GM19239 (cell line): ENCODE data around the gene ZNF584.
"Not testable (repeated sequence)": the region's sequence is repeated elsewhere in the genome, so short reads cannot be mapped to it uniquely, and the experiment has no call there.

ENCODE experiments used
- DNase-seq: peaks from one replicate; pipeline ENCODE4 v3.0.0; 2011; ENCODE audit warnings: low spot score; ENCODE audit not compliant: insufficient read length
- FAIRE-seq: peaks from 2 replicates; lab custom pipeline; 2011; peaks lifted over from hg19 to GRCh38; lab: Jason Lieb, UNC

The ZNF584 gene

DNA sequence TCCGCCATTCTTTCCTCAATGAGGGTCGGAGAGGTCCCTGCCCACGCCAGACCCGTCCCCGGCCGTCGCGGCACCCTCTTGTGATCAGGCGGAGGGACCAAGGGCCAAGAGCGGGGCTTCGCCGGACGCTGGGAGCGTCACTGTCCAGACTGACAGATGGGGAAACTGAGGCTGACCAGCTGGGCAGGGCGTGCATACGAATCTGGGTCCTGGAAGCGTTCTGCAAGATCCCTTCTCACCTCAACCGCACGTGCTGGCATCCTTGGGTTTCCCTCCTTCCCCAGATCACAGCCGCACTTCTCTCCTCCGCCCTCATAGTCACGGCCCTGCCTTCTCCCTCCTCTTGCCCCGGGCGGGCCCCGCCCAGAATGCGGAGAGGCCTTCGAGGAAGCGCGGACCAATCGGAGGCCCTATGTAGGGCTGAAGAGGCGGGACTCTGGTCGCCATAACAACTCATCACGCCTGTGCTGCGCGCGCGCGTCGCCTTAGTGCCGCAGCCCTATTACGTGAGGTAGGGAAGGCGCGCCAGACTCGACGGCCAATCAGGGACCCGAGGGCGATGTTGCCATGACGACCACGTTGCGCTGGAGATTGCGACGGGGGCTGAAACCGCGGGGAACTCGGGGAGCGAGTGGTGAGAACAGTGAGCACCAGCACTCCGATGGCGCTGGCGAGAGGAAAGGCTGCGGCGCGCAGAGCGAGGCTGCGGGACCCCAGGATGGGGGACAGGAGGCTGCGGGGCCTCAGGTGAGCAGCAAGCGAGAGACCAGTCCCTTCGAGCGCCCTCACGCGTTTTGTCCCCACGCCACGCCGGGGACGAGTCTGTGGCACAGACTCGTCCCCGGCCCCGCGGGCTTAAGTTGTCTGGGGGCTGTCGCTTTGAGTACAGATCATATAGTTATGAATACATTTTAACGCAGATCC lies 7.3 kb upstream of the ZNF584 start:
- FAIRE-seq = peak; percentile 98
- DNase-seq = peak; percentile 100

- DNase-seq (no peak), FAIRE-seq (no peak)
Observed at GRCh38 chr19:58401840-58402421, 6.5 kb upstream of the ZNF584 start.

DNA sequence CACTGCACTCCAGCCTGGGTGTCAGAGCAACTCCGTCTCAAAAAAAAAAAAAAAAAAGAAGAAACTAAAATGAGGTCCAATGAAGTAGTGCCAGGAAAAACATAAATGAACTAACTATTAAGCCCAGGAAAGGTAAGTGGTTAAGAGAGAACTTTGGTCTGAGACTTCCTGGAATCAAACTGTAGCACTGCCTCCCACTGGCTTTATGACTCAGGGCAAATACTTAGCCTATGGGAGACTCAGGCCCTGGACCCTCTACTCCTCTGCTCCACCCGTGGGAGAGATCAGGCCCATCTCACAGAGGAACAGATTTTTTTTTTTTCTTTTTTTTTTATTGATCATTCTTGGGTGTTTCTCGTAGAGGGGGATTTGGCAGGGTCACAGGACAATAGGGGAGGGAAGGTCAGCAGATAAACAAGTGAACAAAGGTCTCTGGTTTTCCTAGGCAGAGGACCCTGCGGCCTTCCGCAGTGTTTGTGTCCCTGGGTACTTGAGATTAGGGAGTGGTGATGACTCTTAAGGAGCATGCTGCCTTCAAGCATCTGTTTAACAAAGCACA lies 4.5 kb upstream of the ZNF584 start:
- not testable (repeated sequence) for DNase-seq, FAIRE-seq

DNA sequence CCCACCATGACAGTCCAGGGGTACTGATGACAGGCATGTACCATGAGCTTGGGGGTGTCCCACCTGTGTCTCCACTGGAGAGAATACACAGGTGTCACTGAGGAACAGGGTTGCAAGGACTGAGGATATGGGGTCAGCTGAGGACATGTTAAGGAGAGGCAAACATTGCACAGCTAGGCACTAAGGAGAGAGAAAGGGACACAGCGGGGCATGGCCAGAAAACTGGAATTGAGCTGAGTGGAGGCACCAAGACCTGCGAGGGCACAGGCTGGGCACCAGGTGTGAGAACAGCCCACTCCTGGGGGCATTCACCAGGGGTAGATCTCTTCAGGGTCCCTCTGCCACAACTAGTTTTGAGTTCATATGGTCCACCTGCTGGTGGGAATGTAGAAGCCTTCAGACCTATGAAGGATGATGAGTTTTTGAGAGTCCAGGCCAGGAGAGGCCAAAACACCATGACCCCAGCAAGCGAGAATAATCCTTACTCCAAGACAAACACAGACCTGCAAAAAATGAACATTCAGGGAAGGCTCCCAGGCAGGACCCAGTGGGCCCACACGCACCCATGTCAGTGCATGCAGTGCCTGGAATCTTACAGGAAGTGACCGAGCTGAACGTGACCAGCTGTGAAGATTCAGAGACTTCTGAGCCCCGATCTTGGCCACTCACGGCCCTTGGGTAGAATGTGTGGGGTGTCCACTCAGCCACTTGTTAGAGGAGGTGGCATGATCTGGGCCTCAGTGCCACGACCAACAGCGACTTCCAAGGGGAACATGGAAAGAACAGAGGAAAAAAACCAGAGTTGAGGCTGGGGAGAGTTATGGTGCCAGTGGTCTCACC lies 1.4 kb upstream of the ZNF584 start:
- FAIRE-seq (no peak), DNase-seq (no peak)

GRCh38 chr19:58407658-58408151 lies 744 bp upstream of the ZNF584 start:
- DNase-seq = no peak
- no peak for FAIRE-seq

DNA sequence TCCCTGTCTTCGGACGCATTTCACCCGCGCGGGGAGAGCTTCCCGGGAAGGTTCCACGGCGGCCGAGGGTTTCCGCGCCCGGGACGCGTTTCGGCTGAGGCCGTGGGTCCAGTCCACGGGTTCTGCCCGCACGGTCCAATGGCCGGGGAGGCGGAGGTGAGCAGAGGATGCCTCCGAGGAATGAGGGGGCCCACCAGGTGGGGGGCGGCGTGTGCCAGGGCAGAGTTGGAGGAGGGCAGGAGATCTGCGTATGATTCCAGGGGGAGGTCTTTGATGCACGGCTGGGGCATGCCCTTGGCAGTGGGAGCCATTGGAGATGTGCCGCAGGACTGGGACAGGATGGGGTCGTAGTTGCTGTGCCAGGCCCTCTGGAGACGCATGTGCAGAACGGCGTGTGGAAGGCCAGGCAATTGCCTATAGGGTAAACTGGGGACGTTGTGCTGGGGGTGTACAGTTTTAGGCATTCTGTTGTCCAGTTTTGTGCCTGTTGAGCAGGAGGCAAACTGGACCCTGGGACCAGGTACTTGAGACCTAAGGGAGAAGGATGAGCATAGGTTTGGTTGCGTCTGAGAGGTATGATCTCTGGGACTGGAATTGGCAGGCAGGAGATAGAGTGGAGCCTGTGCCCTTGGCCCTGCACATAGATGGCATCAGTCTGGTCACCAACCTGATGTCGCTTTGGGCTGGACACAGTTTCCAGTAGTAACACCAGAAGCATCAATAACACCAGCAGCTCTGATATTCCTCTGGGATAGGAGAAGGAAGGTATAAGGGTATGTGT lies 751 bp downstream of the ZNF584 start:
- no peak for DNase-seq
- FAIRE-seq = no peak

DNA sequence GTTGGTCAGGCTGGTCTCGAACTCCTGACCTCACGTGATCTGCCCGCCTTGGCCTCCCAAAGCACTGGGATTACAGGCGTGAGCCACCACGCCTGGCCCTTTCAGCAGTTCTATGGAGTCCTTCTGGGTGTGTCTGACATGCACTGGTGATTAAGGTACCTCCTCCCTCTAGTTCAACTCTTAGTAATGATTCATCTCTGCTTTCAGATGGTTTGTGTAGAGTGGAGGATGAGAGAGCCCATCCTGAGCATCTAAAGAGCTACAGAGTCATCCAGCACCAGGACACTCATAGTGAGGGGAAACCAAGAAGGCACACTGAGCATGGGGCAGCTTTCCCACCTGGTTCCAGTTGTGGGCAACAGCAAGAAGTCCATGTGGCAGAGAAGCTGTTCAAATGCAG lies 8.2 kb downstream of the ZNF584 start:
- no peak for DNase-seq
- FAIRE-seq = no peak

DNA sequence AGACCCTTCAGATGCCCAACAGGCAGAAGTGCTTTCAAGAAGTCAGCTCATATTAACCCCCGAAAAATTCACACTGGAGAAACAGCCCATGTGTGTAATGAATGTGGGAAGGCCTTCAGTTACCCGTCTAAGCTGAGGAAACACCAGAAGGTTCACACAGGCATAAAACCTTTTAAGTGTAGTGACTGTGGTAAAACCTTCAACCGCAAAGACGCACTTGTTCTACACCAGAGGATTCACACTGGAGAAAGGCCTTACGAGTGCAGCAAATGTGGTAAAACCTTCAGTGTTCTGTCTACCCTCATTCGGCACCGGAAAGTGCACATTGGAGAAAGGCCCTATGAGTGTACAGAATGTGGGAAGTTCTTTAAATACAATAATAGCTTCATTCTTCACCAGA lies 8.6 kb downstream of the ZNF584 start:
- no peak for DNase-seq
- FAIRE-seq = no peak

DNA sequence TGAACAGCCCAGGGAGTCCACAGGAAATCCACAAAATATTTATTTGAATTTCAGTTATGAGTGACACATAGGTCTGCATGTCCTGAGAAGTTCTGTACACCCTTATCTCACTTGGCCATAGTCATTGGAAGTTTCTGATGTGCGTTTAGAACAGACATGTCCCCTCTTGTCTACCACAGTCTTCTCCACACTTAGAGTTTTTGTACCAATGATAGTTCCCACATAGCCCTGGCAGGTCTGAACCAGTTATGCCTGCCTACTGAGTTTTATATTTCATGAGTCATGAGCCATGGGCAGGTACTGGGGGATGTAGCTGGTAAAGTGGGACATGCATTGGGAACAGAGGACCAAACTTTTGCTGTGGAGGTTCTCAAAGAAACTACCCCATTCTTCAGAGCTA lies 20.2 kb downstream of the ZNF584 start:
- FAIRE-seq = no peak
- no peak for DNase-seq

GRCh38 chr19:58429745-58430144 lies 21.3 kb downstream of the ZNF584 start:
- FAIRE-seq = no peak
- no peak for DNase-seq

DNA sequence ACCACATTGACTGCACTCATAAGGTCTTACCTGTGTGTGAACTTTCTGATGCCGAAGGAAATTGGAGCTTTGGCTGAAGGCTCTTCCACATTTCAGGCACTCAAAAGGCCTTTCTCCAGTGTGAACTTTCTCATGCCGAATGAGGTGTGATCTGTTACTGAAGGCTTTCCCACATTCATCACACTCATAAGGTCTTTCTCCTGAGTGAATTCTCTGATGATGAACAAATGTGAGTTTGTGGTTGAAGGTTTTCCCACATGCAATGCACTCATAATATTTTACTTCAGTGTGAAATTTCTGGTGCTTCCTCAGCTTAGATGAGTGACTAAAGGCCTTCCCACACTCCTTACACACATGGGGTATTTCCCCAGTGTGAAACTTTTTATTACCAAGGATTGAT lies 25.8 kb downstream of the ZNF584 start:
- DNase-seq (no peak), FAIRE-seq (no peak)

GRCh38 chr19:58439576-58440554 lies 31.4 kb downstream of the ZNF584 start, which contains the start of gene ZNF132:
ZNF132 (minus strand) TSS chr19:58440153; CDS start chr19:58439821, 332 bp downstream.
- peak; percentile 100 for FAIRE-seq

GRCh38 chr19:58440556-58440955 lies 32.1 kb downstream of the ZNF584 start:
- DNase-seq (no peak), FAIRE-seq (no peak)

More at GRCh38 chr19:58439576-58440554, 31.4 kb downstream of the ZNF584 start, which contains the start of gene ZNF132:
- DNase-seq = peak; percentile 95

- not testable (repeated sequence) for FAIRE-seq, DNase-seq
Observed at GRCh38 chr19:58442986-58443385, 34.5 kb downstream of the ZNF584 start.

DNA sequence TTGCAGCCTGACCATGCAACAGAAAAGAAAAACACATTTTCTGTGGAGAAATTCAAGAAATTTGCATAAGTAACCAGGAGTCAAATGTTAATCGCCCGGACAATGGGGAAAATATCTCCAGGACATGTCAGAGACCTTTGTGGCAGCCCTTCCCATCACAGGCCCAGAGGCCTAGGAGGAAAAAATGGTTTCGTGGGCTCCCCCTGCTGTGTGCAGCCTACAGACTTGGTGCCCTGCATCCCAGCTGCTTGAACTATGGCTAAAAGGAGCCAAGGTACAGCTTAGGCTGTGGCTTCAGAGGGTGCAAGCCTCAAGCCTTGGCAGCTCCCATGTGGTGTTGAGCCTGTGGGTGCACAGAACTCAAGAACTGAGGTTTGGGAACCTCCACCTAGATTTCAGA lies 40.4 kb downstream of the ZNF584 start:
- not testable (repeated sequence) for FAIRE-seq, DNase-seq

DNA sequence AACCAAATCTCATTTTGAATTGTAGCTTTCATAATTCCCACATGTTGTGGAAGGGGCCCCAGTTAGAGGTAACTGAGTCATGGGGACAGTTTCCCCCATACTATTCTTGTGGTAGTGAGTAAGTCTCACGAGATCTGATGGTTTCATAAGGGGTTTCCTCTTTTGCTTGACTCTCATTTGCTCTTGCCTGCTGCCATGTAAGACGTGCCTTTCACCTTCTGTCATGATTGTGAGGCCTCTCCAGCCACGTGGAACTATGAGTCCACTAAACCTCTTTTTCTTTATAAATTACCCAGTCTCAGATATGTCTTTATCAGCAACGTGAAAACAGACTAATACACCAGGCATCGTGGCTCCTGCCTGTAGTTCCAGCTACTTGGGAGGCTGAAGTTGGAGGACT lies 41.5 kb downstream of the ZNF584 start:
- not testable (repeated sequence) for DNase-seq, FAIRE-seq

DNA sequence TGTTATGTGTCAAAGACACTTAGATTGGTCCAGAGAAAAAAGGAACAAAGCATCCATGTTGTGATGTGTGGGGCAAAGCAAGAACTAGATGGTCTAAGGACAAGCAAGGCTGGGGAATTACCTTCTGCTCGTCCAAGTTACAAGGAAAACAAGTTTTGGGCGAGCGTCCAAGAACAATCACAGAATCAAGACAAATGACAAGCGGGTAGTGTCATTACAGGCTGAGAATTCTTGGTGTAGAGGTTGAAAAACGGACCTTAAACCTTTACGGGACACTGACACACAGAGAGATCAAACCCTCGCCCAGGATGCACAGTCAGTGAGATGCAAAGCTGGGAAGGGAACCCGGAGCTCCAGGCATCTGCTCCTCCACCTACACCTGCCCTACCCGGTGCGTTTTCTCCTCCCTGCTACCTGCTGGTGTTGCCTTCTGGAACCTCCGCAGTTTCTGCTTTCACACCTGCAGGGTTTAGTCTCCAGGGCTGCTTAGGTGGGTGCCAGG lies 42.5 kb downstream of the ZNF584 start:
- FAIRE-seq = no peak
- no peak for DNase-seq
